Activated CD8-positive, alpha-beta memory T cell treated with anti-CD3 and anti-CD28 coated beads, Interleukin-2, amount 50 U/mL, for 1 hour (primary cell): Measurements from ENCODE around the gene PTK7.

Source experiments
- DNase-seq: peaks from one replicate; pipeline ENCODE4 v3.0.0-alpha.2; 2020; ENCODE audit errors: extremely low read depth

Gene PTK7

GRCh38 chr6:43180985-43181384 is 104.9 kb downstream of the PTK7 start:
- no peak for DNase-seq

- no peak for DNase-seq
Observed at GRCh38 chr6:43181621-43181941, 105.5 kb downstream of the PTK7 start.

- DNase-seq, result no peak
Observed at GRCh38 chr6:43181942-43182860, 106.1 kb downstream of the PTK7 start, which contains the start of gene CUL9. Gene CUL9 (plus strand): TSS chr6:43182196. CDS start chr6:43184311, 2,115 bp downstream.

GRCh38 chr6:43183441-43183840 is 107.3 kb downstream of the PTK7 start:
- no peak for DNase-seq

- no peak for DNase-seq
Observed at GRCh38 chr6:43184268-43184985, 108.3 kb downstream of the PTK7 start.

GRCh38 chr6:43185391-43185985 is 109.4 kb downstream of the PTK7 start:
- no peak for DNase-seq

GRCh38 chr6:43186019-43186418 is 109.9 kb downstream of the PTK7 start:
- DNase-seq, result no peak

- no peak for DNase-seq
Observed at GRCh38 chr6:43186706-43187105, 110.6 kb downstream of the PTK7 start.

- no peak for DNase-seq
Observed at GRCh38 chr6:43187821-43188220, 111.7 kb downstream of the PTK7 start.

GRCh38 chr6:43188426-43188825 is 112.3 kb downstream of the PTK7 start:
- no peak for DNase-seq

GRCh38 chr6:43189776-43190304 is 113.7 kb downstream of the PTK7 start:
- no peak for DNase-seq

GRCh38 chr6:43192911-43193310 is 116.8 kb downstream of the PTK7 start:
- no peak for DNase-seq

GRCh38 chr6:43193929-43194328 is 117.8 kb downstream of the PTK7 start:
- no peak for DNase-seq

- no peak for DNase-seq
Observed at GRCh38 chr6:43196337-43196736, 120.2 kb downstream of the PTK7 start.

GRCh38 chr6:43199912-43200311 is 123.8 kb downstream of the PTK7 start:
- no peak for DNase-seq

GRCh38 chr6:43200541-43200940 is 124.4 kb downstream of the PTK7 start:
- DNase-seq, result no peak

GRCh38 chr6:43202451-43202850 is 126.3 kb downstream of the PTK7 start:
- no peak for DNase-seq

GRCh38 chr6:43203029-43203717 is 127.1 kb downstream of the PTK7 start:
- no peak for DNase-seq

- no peak for DNase-seq
Observed at GRCh38 chr6:43203718-43204095, 127.6 kb downstream of the PTK7 start.

GRCh38 chr6:43204271-43205105 is 128.4 kb downstream of the PTK7 start:
- DNase-seq, result no peak

GRCh38 chr6:43205849-43206248 is 129.7 kb downstream of the PTK7 start:
- no peak for DNase-seq
